ENCODE measurements around the gene FOXC2.

The FOXC2 gene

GRCh38 chr16:86601356-86601755, 34.7 kb downstream of the FOXC2 start:
- TF ChIP-seq SIN3A (IDR thresholded peaks at IDR 0.05; ENCODE audit: borderline replicate concordance, insufficient read depth, low read length) (no peak), REST (IDR thresholded peaks at IDR 0.05; ENCODE audit: insufficient read depth in 1 of 2, low read depth in 2 of 2, low read length in 2 of 2) (no peak), TAF1 (IDR thresholded peaks at IDR 0.05; ENCODE audit: borderline replicate concordance, insufficient read depth, low read length) (no peak), FOXP2 (optimal IDR thresholded peaks at IDR 0.05; ENCODE audit: borderline replicate concordance, extremely low read depth, extremely low read length, insufficient read depth) (no peak), POLR2AphosphoS5 (IDR thresholded peaks at IDR 0.05; ENCODE audit: low read depth, low read length) (no peak)

- TF ChIP-seq FOXP2 (optimal IDR thresholded peaks at IDR 0.05; ENCODE audit: borderline replicate concordance, extremely low read depth, extremely low read length, insufficient read depth) (no peak), POLR2AphosphoS5 (IDR thresholded peaks at IDR 0.05; ENCODE audit: low read depth, low read length) (no peak), REST (IDR thresholded peaks at IDR 0.05; ENCODE audit: insufficient read depth in 1 of 2, low read depth in 2 of 2, low read length in 2 of 2) (no peak), TAF1 (IDR thresholded peaks at IDR 0.05; ENCODE audit: borderline replicate concordance, insufficient read depth, low read length) (no peak), SIN3A (IDR thresholded peaks at IDR 0.05; ENCODE audit: borderline replicate concordance, insufficient read depth, low read length) (no peak)
Observed at GRCh38 chr16:86602521-86602920, 35.9 kb downstream of the FOXC2 start.

- TF ChIP-seq POLR2AphosphoS5 (IDR thresholded peaks at IDR 0.05; ENCODE audit: low read depth, low read length), result no peak
Observed at GRCh38 chr16:86604436-86605193, 38.0 kb downstream of the FOXC2 start.

- no peak for TF ChIP-seq POLR2AphosphoS5 (IDR thresholded peaks at IDR 0.05; ENCODE audit: low read depth, low read length)
Observed at GRCh38 chr16:86605950-86606349, 39.3 kb downstream of the FOXC2 start.

GRCh38 chr16:86608301-86608747, 41.7 kb downstream of the FOXC2 start:
- TF ChIP-seq FOXP2 (optimal IDR thresholded peaks at IDR 0.05; ENCODE audit: borderline replicate concordance, extremely low read depth, extremely low read length, insufficient read depth) (no peak), POLR2AphosphoS5 (IDR thresholded peaks at IDR 0.05; ENCODE audit: low read depth, low read length) (no peak), REST (IDR thresholded peaks at IDR 0.05; ENCODE audit: insufficient read depth in 1 of 2, low read depth in 2 of 2, low read length in 2 of 2) (no peak), SIN3A (IDR thresholded peaks at IDR 0.05; ENCODE audit: borderline replicate concordance, insufficient read depth, low read length) (no peak), TAF1 (IDR thresholded peaks at IDR 0.05; ENCODE audit: borderline replicate concordance, insufficient read depth, low read length) (no peak)

GRCh38 chr16:86609115-86609514, 42.5 kb downstream of the FOXC2 start:
- no peak for TF ChIP-seq TAF1 (IDR thresholded peaks at IDR 0.05; ENCODE audit: borderline replicate concordance, insufficient read depth, low read length)
- no peak for TF ChIP-seq REST (IDR thresholded peaks at IDR 0.05; ENCODE audit: insufficient read depth in 1 of 2, low read depth in 2 of 2, low read length in 2 of 2)
- TF ChIP-seq SIN3A (IDR thresholded peaks at IDR 0.05; ENCODE audit: borderline replicate concordance, insufficient read depth, low read length), result no peak
- no peak for TF ChIP-seq POLR2AphosphoS5 (IDR thresholded peaks at IDR 0.05; ENCODE audit: low read depth, low read length)
- TF ChIP-seq FOXP2 (optimal IDR thresholded peaks at IDR 0.05; ENCODE audit: borderline replicate concordance, extremely low read depth, extremely low read length, insufficient read depth), result no peak

All from PFSK-1 (cell line).